ENCODE data around the gene ZNF200. TPM values are rescaled to one million over a fixed set of nuclear protein-coding genes. Genes with fewer than 3 reads are reported as not detected.

The ZNF200 gene
- total RNA-seq (2022; extraction: Qiagen RNA extraction; ENCODE audit: low read depth), result 7.9 to 8.4 TPM (median 8.2 TPM) in 5 replicates

GRCh38 chr16:3234857-3235561, at the start of gene ZNF200:
TSS of gene ZNF200 (minus strand) at chr16:3235158. CDS start at chr16:3233755, 1,403 bp downstream.

GRCh38 chr16:3282730-3283542, 48.0 kb upstream of the ZNF200 start, which contains the start of gene ZNF263:
TSS of gene ZNF263 (plus strand) at chr16:3283491. CDS start at chr16:3283819, 328 bp downstream.

GRCh38 chr16:3256146-3256865, 21.3 kb upstream of the ZNF200 start, which contains the start of gene MEFV:
TSS of gene MEFV (minus strand) at chr16:3256633. CDS start at chr16:3256587, 46 bp downstream.

GRCh38 chr16:3187798-3188674, 46.9 kb downstream of the ZNF200 start, which contains the start of gene OR1F1:
TSS of gene OR1F1 (plus strand) at chr16:3188204.

Other genes starting within 250 kb of the ZNF200 start
- gene CLDN9, start 222.2 kb downstream of the ZNF200 start, total RNA-seq (2022; extraction: Qiagen RNA extraction; ENCODE audit: low read depth), result 0.23 to 0.48 TPM (median 0.29 TPM) in 5 replicates
- 0.24 to 0.57 TPM (median 0.48 TPM) in 5 replicates for gene CLDN6, start 217.0 kb downstream of the ZNF200 start, total RNA-seq (2022; extraction: Qiagen RNA extraction; ENCODE audit: low read depth)
- 446 to 645 TPM (median 558 TPM) in 5 replicates for gene TNFRSF12A, start 214.8 kb downstream of the ZNF200 start, total RNA-seq (2022; extraction: Qiagen RNA extraction; ENCODE audit: low read depth)
- 212 to 248 TPM (median 240 TPM) in 5 replicates for gene HCFC1R1, start 211.2 kb downstream of the ZNF200 start, total RNA-seq (2022; extraction: Qiagen RNA extraction; ENCODE audit: low read depth)
- 25.3 to 35.1 TPM (median 31.9 TPM) in 5 replicates for gene THOC6, start 211.1 kb downstream of the ZNF200 start, total RNA-seq (2022; extraction: Qiagen RNA extraction; ENCODE audit: low read depth)
- not detected in 5 replicates for gene BICDL2, start 198.2 kb downstream of the ZNF200 start, total RNA-seq (2022; extraction: Qiagen RNA extraction; ENCODE audit: low read depth)
- gene MMP25, start 188.6 kb downstream of the ZNF200 start, total RNA-seq (2022; extraction: Qiagen RNA extraction; ENCODE audit: low read depth), result 0.81 to 1.2 TPM (median 0.90 TPM) in 5 replicates
- gene IL32, start 169.5 kb downstream of the ZNF200 start, total RNA-seq (2022; extraction: Qiagen RNA extraction; ENCODE audit: low read depth), result 21.6 to 35.8 TPM (median 29.8 TPM) in 5 replicates
- 0.33 TPM in 1 of 5 replicates, not detected in the others for gene ZSCAN10, start 135.9 kb downstream of the ZNF200 start, total RNA-seq (2022; extraction: Qiagen RNA extraction; ENCODE audit: low read depth)
- 10.8 to 15.4 TPM (median 14.6 TPM) in 5 replicates for gene ZNF205, start 122.6 kb downstream of the ZNF200 start, total RNA-seq (2022; extraction: Qiagen RNA extraction; ENCODE audit: low read depth)
- gene ZNF213, start 100.1 kb downstream of the ZNF200 start, total RNA-seq (2022; extraction: Qiagen RNA extraction; ENCODE audit: low read depth), result 9.1 to 12.0 TPM (median 11.5 TPM) in 5 replicates
- gene OR1F1, start 47.0 kb downstream of the ZNF200 start, total RNA-seq (2022; extraction: Qiagen RNA extraction; ENCODE audit: low read depth), result 0.18 to 0.67 TPM (median 0.35 TPM) in 4 of 5 replicates, not detected in the other
- 0.16 TPM in 1 of 5 replicates, not detected in the others for gene MEFV, start 21.5 kb upstream of the ZNF200 start, total RNA-seq (2022; extraction: Qiagen RNA extraction; ENCODE audit: low read depth)
- gene ZNF263, start 48.3 kb upstream of the ZNF200 start, total RNA-seq (2022; extraction: Qiagen RNA extraction; ENCODE audit: low read depth), result 34.5 to 40.6 TPM (median 38.5 TPM) in 5 replicates
- 0.73 to 1.7 TPM (median 1.2 TPM) in 5 replicates for gene TIGD7, start 70.3 kb upstream of the ZNF200 start, total RNA-seq (2022; extraction: Qiagen RNA extraction; ENCODE audit: low read depth)
- gene ZNF75A, start 70.3 kb upstream of the ZNF200 start, total RNA-seq (2022; extraction: Qiagen RNA extraction; ENCODE audit: low read depth), result 9.1 to 11.4 TPM (median 10.3 TPM) in 5 replicates
- gene OR2C1, start 120.7 kb upstream of the ZNF200 start, total RNA-seq (2022; extraction: Qiagen RNA extraction; ENCODE audit: low read depth), result not detected in 5 replicates
- 12.3 to 18.3 TPM (median 16.1 TPM) in 5 replicates for gene ZSCAN32, start 165.8 kb upstream of the ZNF200 start, total RNA-seq (2022; extraction: Qiagen RNA extraction; ENCODE audit: low read depth)
- 11.8 to 13.9 TPM (median 13.3 TPM) in 5 replicates for gene ZNF174, start 166.1 kb upstream of the ZNF200 start, total RNA-seq (2022; extraction: Qiagen RNA extraction; ENCODE audit: low read depth)
- 0.90 to 1.3 TPM (median 0.96 TPM) in 5 replicates for gene ZNF597, start 208.3 kb upstream of the ZNF200 start, total RNA-seq (2022; extraction: Qiagen RNA extraction; ENCODE audit: low read depth)
- 43.4 to 54.2 TPM (median 51.8 TPM) in 5 replicates for gene NAA60, start 208.5 kb upstream of the ZNF200 start, total RNA-seq (2022; extraction: Qiagen RNA extraction; ENCODE audit: low read depth)